Activated naive CD4-positive, alpha-beta T cell treated with anti-CD3 and anti-CD28 coated beads, Interleukin-2, amount 10 ng/mL, durations not matched to agents 7 days and 5 days (primary cell): ENCODE measurements around the gene MGAM2.

Experiments used
- CTCF ChIA-PET: fragments of 350-600 bp; sonication (Branson Sonifier 250); formaldehyde crosslinking; loops from one replicate; lab custom pipeline; 2021; ENCODE audit warnings: antibody characterized with exemption; lab: Charles Lee
- DNase-seq: peaks from one replicate; pipeline ENCODE4 v3.0.0-alpha.2; 2020
- H3K27ac Mint-ChIP-seq: one replicate; pipeline ENCODE4 v1.8.0; 2021; ENCODE audit warnings: mild to moderate bottlenecking, moderate library complexity, mixed read lengths
- H3K27me3 Mint-ChIP-seq: one replicate; pipeline ENCODE4 v1.8.0; 2021; ENCODE audit warnings: mild to moderate bottlenecking, mixed read lengths
- H3K36me3 Mint-ChIP-seq: one replicate; pipeline ENCODE4 v1.8.0; 2021; ENCODE audit warnings: mixed read lengths
- H3K4me1 Mint-ChIP-seq: one replicate; pipeline ENCODE4 v1.8.0; 2021; ENCODE audit warnings: mixed read lengths
- H3K4me3 Mint-ChIP-seq: one replicate; pipeline ENCODE4 v1.8.0; 2021; ENCODE audit warnings: mild to moderate bottlenecking, moderate library complexity, mixed read lengths
- H3K9me3 Mint-ChIP-seq: one replicate; pipeline ENCODE4 v1.8.0; 2021; ENCODE audit warnings: mixed read lengths

Gene MGAM2

DNA sequence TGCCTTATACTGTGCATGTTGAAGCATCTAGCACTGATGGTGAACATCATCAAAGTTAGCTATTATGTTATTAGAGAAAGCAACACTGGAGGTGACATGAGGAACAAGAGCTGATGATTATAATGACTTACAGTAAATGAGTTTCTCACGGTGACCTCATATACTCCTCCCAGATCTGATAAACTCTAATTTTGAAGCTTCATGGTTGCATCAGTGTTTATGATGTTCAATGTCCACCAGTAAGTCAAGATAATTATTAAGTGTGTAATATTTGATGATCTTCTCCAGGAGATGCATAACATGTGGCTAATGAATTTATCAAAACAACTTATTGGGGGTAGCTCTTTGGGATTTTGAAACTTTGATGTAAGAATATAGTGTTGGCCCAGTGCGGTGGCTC, 27.5 kb downstream of the MGAM2 start:
- Mint-ChIP-seq H3K27me3 (no peaks in the 10 kb centered on the region), H3K36me3 (no peaks in the 10 kb centered on the region), H3K4me1 (no peaks in the 10 kb centered on the region), H3K4me3 (no peak overlapping the region), H3K27ac (no peak overlapping the region), H3K9me3 (no peaks in the 10 kb centered on the region)
- no peak for DNase-seq
- CTCF ChIA-PET, result interaction anchor here (1.5 kb wide), 1 partner anchor 163 kb away, joined by 3 read pairs; no protein-coding TSS in a partner anchor

DNA sequence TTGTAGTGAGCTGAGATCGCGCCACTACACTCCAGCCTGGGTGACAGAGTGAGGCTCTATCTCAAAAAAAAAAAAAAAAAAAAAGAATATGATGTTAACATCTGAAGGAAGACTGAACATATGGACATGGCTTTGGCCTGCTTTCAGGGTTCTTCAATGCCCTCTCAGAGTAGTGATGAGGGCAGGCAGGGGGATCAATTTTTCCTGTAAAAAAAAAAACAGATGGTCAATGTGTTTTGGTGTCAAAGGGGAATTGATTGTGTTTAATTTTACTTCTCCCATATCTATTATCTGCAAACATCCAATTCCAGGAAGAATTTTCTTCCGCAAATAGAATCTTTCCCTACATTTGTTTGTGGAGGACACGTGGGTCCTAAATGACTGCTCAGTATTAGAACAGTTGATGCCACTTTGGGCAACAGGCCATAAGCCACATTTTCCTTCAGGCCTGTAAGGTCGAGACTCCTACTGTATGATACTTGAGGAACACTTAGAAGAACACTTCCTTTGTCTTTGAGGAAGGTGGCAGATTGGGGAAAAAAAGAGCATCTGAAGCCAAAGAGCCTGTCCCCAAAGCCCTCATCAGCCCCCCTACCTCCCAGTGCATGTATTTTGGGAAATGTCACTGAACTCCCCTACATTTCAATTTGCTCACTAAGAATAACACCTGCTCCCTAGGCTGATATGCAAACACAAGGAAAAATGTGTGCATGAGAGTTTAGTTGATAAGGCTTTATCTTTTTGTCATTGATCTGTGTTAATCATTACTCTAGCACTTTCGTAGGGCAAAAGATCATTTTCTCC, 28.3 kb downstream of the MGAM2 start:
- Mint-ChIP-seq H3K27ac (no peak overlapping the region), H3K4me1 (no peaks in the 10 kb centered on the region), H3K27me3 (no peaks in the 10 kb centered on the region), H3K36me3 (no peaks in the 10 kb centered on the region), H3K9me3 (no peaks in the 10 kb centered on the region), H3K4me3 (no peak overlapping the region)
- DNase-seq, result no peak
- CTCF ChIA-PET, result no interaction called here

DNA sequence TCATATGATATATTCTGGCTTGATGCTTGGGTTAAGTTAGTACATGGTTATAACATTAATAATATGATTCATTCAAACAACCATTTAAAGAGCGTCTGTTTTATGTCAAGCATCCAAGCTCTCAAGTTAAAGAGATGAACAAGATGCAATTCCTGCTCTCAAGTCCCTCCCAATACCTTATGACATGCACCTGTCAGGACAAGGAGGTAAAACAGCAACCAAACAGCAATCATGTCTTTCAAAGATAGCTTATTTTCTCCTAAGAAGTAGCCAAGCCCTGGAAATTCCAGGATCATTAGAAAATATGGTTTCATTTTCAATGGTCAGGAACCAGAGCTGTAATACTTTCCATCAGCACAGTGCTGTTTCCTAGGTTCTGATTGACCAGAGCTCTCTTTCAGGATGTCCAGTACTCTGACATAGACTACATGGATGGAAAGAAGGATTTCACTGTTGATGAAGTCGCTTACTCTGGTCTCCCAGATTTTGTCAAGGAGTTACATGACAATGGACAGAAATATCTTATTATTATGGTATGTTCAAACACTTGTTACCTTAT, 29.0 kb downstream of the MGAM2 start:
- Mint-ChIP-seq H3K9me3 (no peaks in the 10 kb centered on the region), H3K27ac (no peak overlapping the region), H3K27me3 (no peaks in the 10 kb centered on the region), H3K36me3 (no peaks in the 10 kb centered on the region), H3K4me1 (no peaks in the 10 kb centered on the region), H3K4me3 (no peak overlapping the region)
- CTCF ChIA-PET, result no interaction called here
- no peak for DNase-seq

DNA sequence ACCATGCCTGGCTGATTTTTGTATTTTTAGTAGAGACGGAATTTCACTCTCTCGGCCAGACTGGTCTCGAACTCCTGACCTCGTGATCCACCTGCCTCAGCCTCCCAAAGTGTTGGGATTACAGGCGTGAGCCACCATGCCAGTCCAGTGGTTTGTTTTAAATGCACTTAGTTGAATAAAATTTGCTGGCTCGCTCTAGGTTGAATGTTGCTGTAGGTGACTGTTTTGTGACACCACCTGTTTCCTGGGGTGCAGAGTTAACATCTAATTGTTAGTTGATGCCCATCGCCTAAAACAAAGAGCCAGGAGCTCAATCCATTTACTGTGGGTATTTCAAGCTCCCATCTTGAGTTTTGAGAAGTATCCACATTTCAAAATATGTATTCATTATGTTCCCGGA, 31.2 kb downstream of the MGAM2 start:
- Mint-ChIP-seq H3K4me3 (no peak overlapping the region), H3K27me3 (no peaks in the 10 kb centered on the region), H3K36me3 (no peaks in the 10 kb centered on the region), H3K27ac (no peak overlapping the region), H3K9me3 (no peaks in the 10 kb centered on the region), H3K4me1 (no peaks in the 10 kb centered on the region)
- no peak for DNase-seq
- CTCF ChIA-PET, result no interaction called here

DNA sequence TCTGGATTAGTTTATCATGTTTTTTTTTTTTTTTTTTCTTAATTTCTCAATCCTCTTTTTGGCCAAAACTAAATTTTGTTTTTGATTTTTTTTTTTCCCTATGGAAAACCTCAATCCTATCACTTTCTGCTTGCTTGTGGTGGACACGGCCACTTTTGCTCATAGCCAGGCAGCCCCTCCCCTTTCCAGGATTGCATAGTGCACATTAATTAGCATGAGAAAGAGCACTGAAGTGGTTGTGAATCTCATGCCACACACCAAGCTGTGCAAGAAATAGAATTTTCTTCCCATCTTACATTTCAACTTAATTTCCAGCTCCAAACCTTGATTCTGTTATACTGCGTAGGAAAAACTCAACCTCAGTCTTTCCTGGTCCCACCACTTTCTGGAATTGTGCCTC, 34.6 kb downstream of the MGAM2 start:
- H3K27me3 Mint-ChIP-seq, result no peaks in the 10 kb centered on the region
- no peak overlapping the region for H3K27ac Mint-ChIP-seq
- H3K4me3 Mint-ChIP-seq, result no peak overlapping the region
- CTCF ChIA-PET, result interaction anchor here (1.2 kb wide), 1 partner anchor 178 kb away, joined by 3 read pairs; no protein-coding TSS in a partner anchor
- DNase-seq, result no peak
- no peaks in the 10 kb centered on the region for H3K4me1 Mint-ChIP-seq
- no peaks in the 10 kb centered on the region for H3K9me3 Mint-ChIP-seq
- no peaks in the 10 kb centered on the region for H3K36me3 Mint-ChIP-seq

DNA sequence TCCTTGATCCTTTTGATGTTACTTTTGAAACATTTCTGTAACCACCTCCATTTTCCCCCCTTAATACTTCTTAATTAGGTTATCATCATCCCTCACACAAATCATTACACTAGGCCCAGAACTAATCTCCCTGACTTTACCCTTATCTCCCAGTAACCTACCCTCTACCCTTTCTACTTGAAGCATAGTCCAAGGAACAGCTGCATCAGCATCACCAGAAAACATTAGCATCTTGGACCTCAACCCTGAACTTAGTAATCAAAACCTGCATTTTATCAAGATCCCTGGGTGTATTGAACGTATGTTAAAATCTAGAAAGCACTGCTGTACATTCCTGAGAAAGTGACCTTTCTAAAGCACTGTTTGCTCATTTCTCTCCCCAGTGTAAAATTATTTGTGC, 38.8 kb downstream of the MGAM2 start:
- CTCF ChIA-PET, result no interaction called here
- H3K4me1 Mint-ChIP-seq, result no peaks in the 10 kb centered on the region
- no peaks in the 10 kb centered on the region for H3K27me3 Mint-ChIP-seq
- H3K36me3 Mint-ChIP-seq, result no peaks in the 10 kb centered on the region
- no peaks in the 10 kb centered on the region for H3K9me3 Mint-ChIP-seq
- no peak for DNase-seq
- H3K4me3 Mint-ChIP-seq, result no peak overlapping the region
- no peak overlapping the region for H3K27ac Mint-ChIP-seq

DNA sequence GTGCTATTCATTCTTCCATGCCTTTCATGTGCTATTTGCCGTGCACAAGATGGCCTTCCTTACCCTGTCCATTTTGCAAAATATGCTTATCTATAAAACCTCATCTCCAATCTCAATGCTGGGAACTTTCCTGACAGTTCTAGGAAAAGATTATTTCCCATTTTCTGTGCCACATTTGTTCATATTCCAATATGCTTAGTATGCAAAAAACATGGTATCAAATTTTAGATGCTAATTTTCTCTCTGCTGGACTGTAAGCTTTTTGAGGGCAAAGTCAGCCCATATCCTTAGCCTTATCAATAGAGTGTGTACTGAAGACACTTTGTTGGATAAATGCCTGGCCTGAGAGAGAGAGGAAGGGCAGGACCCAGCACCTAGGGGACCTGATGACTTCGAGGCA, 39.4 kb downstream of the MGAM2 start:
- CTCF ChIA-PET, result no interaction called here
- Mint-ChIP-seq H3K9me3 (no peaks in the 10 kb centered on the region), H3K27ac (no peak overlapping the region), H3K4me1 (no peaks in the 10 kb centered on the region), H3K36me3 (no peaks in the 10 kb centered on the region), H3K27me3 (no peaks in the 10 kb centered on the region), H3K4me3 (no peak overlapping the region)
- no peak for DNase-seq

DNA sequence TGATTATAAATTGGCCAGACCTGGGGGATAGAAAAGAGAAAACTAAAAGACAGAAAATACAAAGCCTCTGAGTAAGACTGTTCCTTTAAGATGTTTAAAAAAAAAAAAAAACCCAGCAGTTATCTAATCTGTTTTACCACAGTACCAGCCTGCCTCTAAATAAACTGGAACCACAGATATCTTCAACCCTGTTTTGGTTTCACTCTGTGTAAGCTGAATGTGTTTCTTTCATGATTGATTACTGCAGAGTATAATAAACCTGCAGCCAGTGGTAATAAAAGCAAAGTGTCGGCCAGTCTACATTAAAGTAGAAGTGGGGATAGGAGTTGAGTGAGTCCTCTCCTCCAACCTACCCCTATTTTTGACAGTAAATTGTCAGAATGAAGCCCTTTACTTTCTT, 40.6 kb downstream of the MGAM2 start:
- no peaks in the 10 kb centered on the region for H3K9me3 Mint-ChIP-seq
- H3K4me3 Mint-ChIP-seq, result no peak overlapping the region
- H3K4me1 Mint-ChIP-seq, result no peaks in the 10 kb centered on the region
- H3K27ac Mint-ChIP-seq, result no peak overlapping the region
- CTCF ChIA-PET, result interaction anchor here (1.0 kb wide), 1 partner anchor 151 kb away, joined by 4 read pairs; no protein-coding TSS in a partner anchor
- no peak for DNase-seq
- no peaks in the 10 kb centered on the region for H3K36me3 Mint-ChIP-seq
- no peaks in the 10 kb centered on the region for H3K27me3 Mint-ChIP-seq

DNA sequence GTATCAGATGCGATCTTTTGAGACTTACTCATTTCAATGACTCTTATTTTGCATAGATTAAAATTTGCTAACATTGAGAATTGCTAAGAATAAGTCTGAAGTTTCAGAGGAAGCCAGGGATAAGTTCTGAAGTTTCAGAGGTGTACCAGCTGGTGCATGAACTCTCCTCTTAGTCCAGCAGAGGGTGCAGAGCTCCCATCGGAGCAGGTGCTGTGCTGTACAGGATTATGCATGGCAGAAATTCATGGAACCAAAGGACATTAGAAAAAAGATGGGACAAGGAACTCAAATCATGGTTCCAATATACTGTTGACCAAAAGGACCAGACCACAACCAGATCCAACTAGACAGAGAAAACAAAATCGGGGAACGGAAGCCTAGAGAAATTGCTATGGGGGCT, 41.9 kb downstream of the MGAM2 start:
- Mint-ChIP-seq H3K36me3 (no peaks in the 10 kb centered on the region), H3K9me3 (no peaks in the 10 kb centered on the region), H3K27me3 (no peaks in the 10 kb centered on the region), H3K27ac (no peak overlapping the region), H3K4me3 (no peak overlapping the region), H3K4me1 (no peaks in the 10 kb centered on the region)
- CTCF ChIA-PET, result no interaction called here
- no peak for DNase-seq

DNA sequence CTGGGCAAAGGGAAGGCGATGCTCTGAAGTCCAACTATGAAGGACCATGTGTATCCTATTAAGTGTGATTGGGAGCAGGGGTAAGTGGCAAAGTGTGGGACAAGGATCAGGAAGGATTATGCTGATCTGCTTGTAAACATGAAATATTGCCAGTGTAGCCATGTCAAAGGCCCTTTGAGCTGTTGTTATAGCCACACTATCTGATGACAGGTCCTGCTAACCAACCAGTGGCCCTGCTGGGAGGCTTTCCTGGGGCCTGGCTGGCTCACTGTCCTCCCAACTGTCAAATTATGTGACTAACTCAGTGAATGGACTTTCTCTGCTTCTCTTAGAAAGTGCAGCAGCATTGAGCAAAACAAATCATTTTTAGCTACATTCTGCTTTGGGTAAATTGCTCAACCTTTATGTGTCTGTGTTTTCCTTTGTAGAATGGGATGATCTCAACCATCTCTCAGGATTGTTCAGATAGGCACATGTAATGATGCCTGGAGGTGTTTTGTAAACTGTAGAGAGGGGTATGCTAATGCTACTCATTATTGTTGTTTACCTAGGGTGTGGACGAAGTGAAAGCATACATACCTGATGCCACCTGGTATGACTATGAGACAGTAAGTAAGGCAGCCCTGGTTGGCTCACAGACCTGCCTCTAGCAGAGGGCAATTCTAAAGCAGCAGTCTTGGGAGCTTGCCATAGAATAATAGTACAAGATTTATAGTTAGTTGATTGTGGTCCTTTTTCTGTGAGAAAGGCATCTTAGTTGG, 47.4 kb downstream of the MGAM2 start:
- H3K4me3 Mint-ChIP-seq, result no peak overlapping the region
- H3K27me3 Mint-ChIP-seq, result peaks cover 3% of the 10 kb centered on the region
- CTCF ChIA-PET, result no interaction called here
- no peaks in the 10 kb centered on the region for H3K9me3 Mint-ChIP-seq
- H3K36me3 Mint-ChIP-seq, result no peaks in the 10 kb centered on the region
- no peak for DNase-seq
- H3K27ac Mint-ChIP-seq, result no peak overlapping the region
- H3K4me1 Mint-ChIP-seq, result no peaks in the 10 kb centered on the region

DNA sequence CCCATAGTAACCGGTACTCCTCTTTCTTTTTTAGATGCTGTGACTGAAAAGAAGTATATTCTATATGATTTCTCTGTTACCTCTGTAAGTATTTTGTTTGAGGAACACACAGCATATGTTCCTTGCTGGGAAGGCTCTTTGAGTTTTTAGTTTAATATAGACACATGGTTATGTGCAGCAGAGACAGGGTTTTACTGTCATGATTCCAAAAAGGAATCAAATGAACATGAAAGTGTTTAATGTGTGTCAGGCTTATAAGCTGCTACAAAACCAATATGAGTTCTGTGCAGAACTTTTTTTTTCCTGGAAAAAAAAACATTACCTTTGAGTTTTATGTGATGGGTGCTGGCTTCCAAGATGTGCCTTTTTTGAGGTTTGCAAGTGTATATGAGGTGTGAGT, 50.4 kb downstream of the MGAM2 start:
- CTCF ChIA-PET, result no interaction called here

DNA sequence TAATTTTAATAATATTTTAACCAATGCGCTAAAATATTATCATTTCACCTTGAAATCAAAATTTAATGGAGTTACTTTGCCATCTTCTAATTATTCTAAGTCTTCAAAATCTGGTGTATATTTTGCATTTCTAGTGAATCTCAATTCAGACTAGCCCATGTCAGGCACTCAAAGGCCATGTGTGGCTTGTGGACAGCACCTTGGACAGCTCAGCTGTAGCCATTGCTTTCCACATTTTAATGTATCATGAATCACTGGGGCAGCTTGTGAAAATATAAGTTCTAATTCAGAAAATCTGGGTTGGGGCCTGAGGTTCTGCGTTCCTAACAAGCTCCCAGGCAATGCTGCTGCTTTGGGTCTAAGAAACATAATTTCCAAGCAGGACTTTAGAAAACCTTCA, 57.2 kb downstream of the MGAM2 start:
- CTCF ChIA-PET, result no interaction called here
- no peaks in the 10 kb centered on the region for H3K9me3 Mint-ChIP-seq

More for the DNA sequence above, 50.4 kb downstream of the MGAM2 start:
- no peak overlapping the region for H3K27ac Mint-ChIP-seq
- no peaks in the 10 kb centered on the region for H3K9me3 Mint-ChIP-seq
- H3K4me1 Mint-ChIP-seq, result no peaks in the 10 kb centered on the region
- H3K4me3 Mint-ChIP-seq, result no peak overlapping the region
- H3K27me3 Mint-ChIP-seq, result peaks cover 6% of the 10 kb centered on the region
- no peak for DNase-seq
- H3K36me3 Mint-ChIP-seq, result no peaks in the 10 kb centered on the region

DNA sequence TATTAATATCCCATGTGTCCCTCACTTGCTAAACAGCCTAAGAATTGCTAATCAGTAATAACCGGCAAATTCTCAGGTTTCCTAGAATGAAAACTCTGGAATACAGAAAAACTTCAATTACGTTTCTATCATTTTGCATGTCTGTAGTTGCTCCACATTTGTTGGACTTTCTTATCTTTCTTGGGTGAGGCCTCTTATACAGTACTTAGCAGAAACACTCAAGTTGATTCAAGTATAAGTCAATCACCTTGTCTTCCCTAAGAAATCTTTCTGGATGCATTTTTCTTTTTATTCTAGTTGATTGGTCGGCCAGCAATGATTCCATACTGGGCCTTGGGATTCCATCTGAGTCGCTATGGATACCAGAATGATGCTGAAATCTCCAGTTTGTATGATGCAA, 61.4 kb downstream of the MGAM2 start:
- Mint-ChIP-seq H3K27ac (no peak overlapping the region), H3K4me1 (peaks cover 4% of the 10 kb centered on the region), H3K36me3 (no peaks in the 10 kb centered on the region), H3K4me3 (no peak overlapping the region), H3K27me3 (peaks cover 6% of the 10 kb centered on the region), H3K9me3 (no peaks in the 10 kb centered on the region)
- CTCF ChIA-PET, result no interaction called here
- DNase-seq, result no peak

More for the DNA sequence above, 57.2 kb downstream of the MGAM2 start:
- no peak overlapping the region for H3K4me3 Mint-ChIP-seq
- DNase-seq, result no peak
- H3K4me1 Mint-ChIP-seq, result no peaks in the 10 kb centered on the region
- no peak overlapping the region for H3K27ac Mint-ChIP-seq
- H3K27me3 Mint-ChIP-seq, result peaks cover 3% of the 10 kb centered on the region
- H3K36me3 Mint-ChIP-seq, result no peaks in the 10 kb centered on the region

DNA sequence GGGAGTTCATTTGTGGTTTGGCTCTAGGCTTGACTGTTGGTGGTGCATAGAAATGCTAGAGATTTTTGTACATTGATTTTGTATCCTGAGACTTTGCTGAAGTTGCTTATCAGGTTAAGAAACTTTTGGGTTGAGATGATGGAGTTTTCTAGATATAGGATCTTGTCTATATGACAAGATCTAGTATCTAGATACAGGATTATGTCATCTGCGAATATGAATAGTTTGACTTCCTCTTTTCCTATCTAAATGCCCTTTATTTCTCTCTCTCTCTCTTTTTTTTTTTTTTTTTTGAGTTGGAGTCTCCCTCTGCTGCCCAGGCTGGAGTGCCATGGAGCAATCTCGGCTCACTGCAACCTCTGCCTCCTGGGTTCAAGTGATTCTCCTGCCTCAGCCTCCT, 62.9 kb downstream of the MGAM2 start:
- H3K36me3 Mint-ChIP-seq, result no peaks in the 10 kb centered on the region
- CTCF ChIA-PET, result no interaction called here

More for the DNA sequence above, 62.9 kb downstream of the MGAM2 start:
- no peaks in the 10 kb centered on the region for H3K9me3 Mint-ChIP-seq
- H3K4me3 Mint-ChIP-seq, result no peak overlapping the region
- peaks cover 6% of the 10 kb centered on the region for H3K27me3 Mint-ChIP-seq
- no peak for DNase-seq
- H3K27ac Mint-ChIP-seq, result no peak overlapping the region
- H3K4me1 Mint-ChIP-seq, result peaks cover 4% of the 10 kb centered on the region
